Loucy (cell line): ENCODE data around the gene SRPX2.
"Not testable (repeated sequence)": the region's sequence is repeated elsewhere in the genome, so short reads cannot be mapped to it uniquely, and the experiment has no call there.

Experiments used
- H2AFZ ChIP-seq: fragments of 200-600 bp; sonication (generic); 2 replicates; pipeline ENCODE4 v1.6.0; 2016; ENCODE audit warnings: antibody characterized with exemption, mild to moderate bottlenecking, low read length, moderate library complexity
- H3F3A ChIP-seq: fragments of 200-600 bp; 2 replicates; pipeline ENCODE4 v1.6.0; 2016; ENCODE audit warnings: antibody characterized with exemption, low read depth, mild to moderate bottlenecking
- H3K27me3 ChIP-seq: fragments of 200-600 bp; sonication (generic); 2 replicates; pipeline ENCODE4 v1.6.1; 2014; ENCODE audit warnings: low read length, mild to moderate bottlenecking; ENCODE audit not compliant: insufficient read depth, poor library complexity, severe bottlenecking
- H3K36me3 ChIP-seq: fragments of 200-600 bp; sonication (generic); 2 replicates; pipeline ENCODE4 v1.6.1; 2016; ENCODE audit warnings: low read length; ENCODE audit not compliant: insufficient read depth
- H3K4me1 ChIP-seq: fragments of 200-600 bp; sonication (generic); 2 replicates; pipeline ENCODE4 v1.5.1; 2014; ENCODE audit warnings: low read length, mild to moderate bottlenecking; ENCODE audit not compliant: insufficient read depth, poor library complexity, severe bottlenecking
- H3K4me2 ChIP-seq: fragments of 200-600 bp; sonication (generic); 2 replicates; pipeline ENCODE4 v1.6.0; 2014; ENCODE audit warnings: antibody characterized with exemption, low read length, low read depth, mild to moderate bottlenecking; ENCODE audit not compliant: poor library complexity, severe bottlenecking
- H3K4me3 ChIP-seq: fragments of 200-600 bp; sonication (generic); 2 replicates; pipeline ENCODE4 v1.5.1; 2014; ENCODE audit warnings: low read length, mild to moderate bottlenecking, mixed read lengths; ENCODE audit not compliant: poor library complexity, severe bottlenecking
- H3K79me2 ChIP-seq: fragments of 200-600 bp; sonication (generic); 2 replicates; pipeline ENCODE4 v1.6.1; 2014; ENCODE audit warnings: low read length; ENCODE audit not compliant: insufficient read depth
- H3K9ac ChIP-seq: fragments of 200-600 bp; sonication (generic); 2 replicates; pipeline ENCODE4 v1.6.0; 2014; ENCODE audit warnings: mild to moderate bottlenecking, low read depth, low read length, moderate library complexity; ENCODE audit not compliant: poor library complexity, severe bottlenecking
- H3K9me2 ChIP-seq: fragments of 200-600 bp; sonication (generic); replicated peaks from 2 replicates; pipeline ENCODE4 v1.6.1; 2016; ENCODE audit warnings: low read depth, low read length, mixed read lengths
- H3K9me3 ChIP-seq: fragments of 200-600 bp; sonication (generic); 2 replicates; pipeline ENCODE4 v1.6.1; 2014; ENCODE audit warnings: mild to moderate bottlenecking, antibody characterized with exemption, low read length, low read depth; ENCODE audit not compliant: insufficient read depth
- H4K20me1 ChIP-seq: fragments of 200-600 bp; sonication (generic); 2 replicates; pipeline ENCODE4 v1.6.0; 2014; ENCODE audit warnings: antibody characterized with exemption, low read length, mild to moderate bottlenecking; ENCODE audit not compliant: insufficient read depth, poor library complexity, severe bottlenecking
- CTCF ChIP-seq: fragments of 200-600 bp; sonication (generic); conservative IDR thresholded peaks from 2 replicates; pipeline ENCODE4 v1.5.1; 2014; ENCODE audit warnings: mild to moderate bottlenecking, antibody characterized with exemption, low read length
- EZH2phosphoT487 ChIP-seq: fragments of 200-600 bp; IDR thresholded peaks from 2 replicates; pipeline ENCODE4 v1.6.1; 2018; ENCODE audit warnings: antibody characterized with exemption, mild to moderate bottlenecking, moderate library complexity, borderline replicate concordance

The SRPX2 gene

GRCh38 chrX:100719139-100719538 lies 75.1 kb downstream of the SRPX2 start:
- Histone ChIP-seq H3K4me1 (no peaks in the 10 kb centered on the region), H3F3A (no peaks in the 10 kb centered on the region)
- TF ChIP-seq EZH2phosphoT487: no peak
- no peak for TF ChIP-seq CTCF

GRCh38 chrX:100720301-100720700 lies 76.3 kb downstream of the SRPX2 start:
- no peak overlapping the region for H2AFZ ChIP-seq
- no peaks in the 10 kb centered on the region for H3K9me3 ChIP-seq
- H3K27me3 ChIP-seq: no peaks in the 10 kb centered on the region
- H3K9me2 ChIP-seq: no peaks in the 10 kb centered on the region
- H4K20me1 ChIP-seq: no peaks in the 10 kb centered on the region
- H3K9ac ChIP-seq: no peak overlapping the region
- no peaks in the 10 kb centered on the region for H3K4me1 ChIP-seq
- H3F3A ChIP-seq: no peaks in the 10 kb centered on the region
- TF ChIP-seq CTCF: no peak
- no peak overlapping the region for H3K4me2 ChIP-seq
- H3K4me3 ChIP-seq: no peak overlapping the region
- no peaks in the 10 kb centered on the region for H3K36me3 ChIP-seq
- H3K79me2 ChIP-seq: no peaks in the 10 kb centered on the region

More at GRCh38 chrX:100719139-100719538, 75.1 kb downstream of the SRPX2 start:
- no peak overlapping the region for H3K9ac ChIP-seq
- no peaks in the 10 kb centered on the region for H3K9me2 ChIP-seq
- no peaks in the 10 kb centered on the region for H3K36me3 ChIP-seq
- H3K79me2 ChIP-seq: no peaks in the 10 kb centered on the region
- no peaks in the 10 kb centered on the region for H3K27me3 ChIP-seq
- H4K20me1 ChIP-seq: no peaks in the 10 kb centered on the region
- no peak overlapping the region for H3K4me2 ChIP-seq
- H2AFZ ChIP-seq: no peak overlapping the region
- H3K4me3 ChIP-seq: no peak overlapping the region
- H3K9me3 ChIP-seq: no peaks in the 10 kb centered on the region

- H3K4me2 ChIP-seq: no peak overlapping the region
These were observed 77.3 kb downstream of the SRPX2 start for GRCh38 chrX:100721328-100721727.

GRCh38 chrX:100724006-100724405 lies 80.0 kb downstream of the SRPX2 start:
- H3K36me3 ChIP-seq, H3K4me3 ChIP-seq, H3K79me2 ChIP-seq, H3K27me3 ChIP-seq, H3K4me1 ChIP-seq, H3K9me3 ChIP-seq, H4K20me1 ChIP-seq, H3K9me2 ChIP-seq, H3K9ac ChIP-seq, H2AFZ ChIP-seq, H3K4me2 ChIP-seq, H3F3A ChIP-seq: not testable (repeated sequence)

More at GRCh38 chrX:100721328-100721727, 77.3 kb downstream of the SRPX2 start:
- Histone ChIP-seq H3K4me3 (no peak overlapping the region), H3K79me2 (no peaks in the 10 kb centered on the region), H3K9me2 (no peaks in the 10 kb centered on the region), H3K9me3 (no peaks in the 10 kb centered on the region), H3F3A (no peaks in the 10 kb centered on the region), H3K36me3 (no peaks in the 10 kb centered on the region), H3K9ac (no peak overlapping the region), H4K20me1 (no peaks in the 10 kb centered on the region), H2AFZ (no peak overlapping the region), H3K4me1 (no peaks in the 10 kb centered on the region), H3K27me3 (no peaks in the 10 kb centered on the region)
- TF ChIP-seq EZH2phosphoT487: no peak
- no peak for TF ChIP-seq CTCF
